OCI-M2 (cell line): ENCODE data around the gene SIAH3.
"Not testable (repeated sequence)": the region's sequence is repeated elsewhere in the genome, so short reads cannot be mapped to it uniquely, and the experiment has no call there.

Experiments
- DNase-seq: peaks from one replicate; lab custom pipeline; 2025; ENCODE audit not compliant: unreplicated experiment; lab: John Stamatoyannopoulos, UW

SIAH3 gene

GRCh38 chr13:45851171-45851921, at the start of gene SIAH3:
SIAH3 (minus strand) TSS chr13:45851753; CDS start chr13:45851629, 124 bp downstream.
- no peak for DNase-seq

GRCh38 chr13:45899406-45899805, 47.9 kb upstream of the SIAH3 start:
- no peak for DNase-seq

GRCh38 chr13:45897562-45897961, 46.0 kb upstream of the SIAH3 start:
- DNase-seq: no peak

GRCh38 chr13:45896285-45896684, 44.7 kb upstream of the SIAH3 start:
- no peak for DNase-seq

GRCh38 chr13:45895881-45896280, 44.3 kb upstream of the SIAH3 start:
- no peak for DNase-seq

- DNase-seq: no peak
Measured at GRCh38 chr13:45892513-45892912, 41.0 kb upstream of the SIAH3 start.

- DNase-seq: no peak
Measured at GRCh38 chr13:45889590-45890243, 38.2 kb upstream of the SIAH3 start.

GRCh38 chr13:45886466-45886865, 34.9 kb upstream of the SIAH3 start:
- DNase-seq: no peak

GRCh38 chr13:45885194-45885593, 33.6 kb upstream of the SIAH3 start:
- no peak for DNase-seq

- DNase-seq: no peak
Measured at GRCh38 chr13:45882626-45883025, 31.1 kb upstream of the SIAH3 start.

- no peak for DNase-seq
Measured at GRCh38 chr13:45881353-45881752, 29.8 kb upstream of the SIAH3 start.

GRCh38 chr13:45880242-45880641, 28.7 kb upstream of the SIAH3 start:
- no peak for DNase-seq

GRCh38 chr13:45879666-45880065, 28.1 kb upstream of the SIAH3 start:
- no peak for DNase-seq

GRCh38 chr13:45878966-45879365, 27.4 kb upstream of the SIAH3 start:
- no peak for DNase-seq

- DNase-seq: no peak
Measured at GRCh38 chr13:45876781-45877180, 25.2 kb upstream of the SIAH3 start.

GRCh38 chr13:45875951-45876350, 24.4 kb upstream of the SIAH3 start:
- DNase-seq: no peak

- DNase-seq: no peak
Measured at GRCh38 chr13:45873491-45874325, 22.2 kb upstream of the SIAH3 start.

GRCh38 chr13:45872566-45872965, 21.0 kb upstream of the SIAH3 start:
- DNase-seq: no peak

- DNase-seq: not testable (repeated sequence)
Measured at GRCh38 chr13:45871201-45871600, 19.6 kb upstream of the SIAH3 start.

- DNase-seq: no peak
Measured at GRCh38 chr13:45870232-45870631, 18.7 kb upstream of the SIAH3 start.

GRCh38 chr13:45865414-45865813, 13.9 kb upstream of the SIAH3 start:
- DNase-seq: no peak
